WTC11 (cell line): ENCODE measurements around the gene MACROD2.

Experiments
- ATF3 ChIP-seq: sonication (generic); formaldehyde crosslinking; conservative IDR thresholded peaks from 2 replicates; pipeline ENCODE4 v1.8.1; 2022; ENCODE audit warnings: mild to moderate bottlenecking, missing genetic modification reagents
- CREB1 ChIP-seq: sonication (generic); formaldehyde crosslinking; IDR thresholded peaks from 2 replicates; pipeline ENCODE4 v1.8.0; 2023; ENCODE audit warnings: mild to moderate bottlenecking, missing genetic modification reagents
- CTCF ChIP-seq: fragments of 200-600 bp; IDR thresholded peaks from 2 replicates; pipeline ENCODE4 v1.8.0; 2022; ENCODE audit warnings: antibody characterized with exemption
- E2F5 ChIP-seq: sonication (generic); formaldehyde crosslinking; IDR thresholded peaks from 2 replicates; pipeline ENCODE4 v1.8.1; 2022; ENCODE audit warnings: mild to moderate bottlenecking, moderate library complexity, missing genetic modification reagents
- EMX1 ChIP-seq: fragments of 250-450 bp; sonication (Bioruptor Pico); IDR thresholded peaks from 2 replicates; pipeline ENCODE4 v1.8.0; 2021; ENCODE audit warnings: mild to moderate bottlenecking
- NR2C2 ChIP-seq: sonication (generic); formaldehyde crosslinking; IDR thresholded peaks from 2 replicates; pipeline ENCODE4 v1.8.0; 2022; ENCODE audit warnings: mild to moderate bottlenecking, missing genetic modification reagents
- TEAD4 ChIP-seq: sonication (generic); formaldehyde crosslinking; IDR thresholded peaks from 2 replicates; pipeline ENCODE4 v1.8.0; 2022; ENCODE audit warnings: mild to moderate bottlenecking, missing genetic modification reagents
- ZNF232 ChIP-seq: sonication (generic); formaldehyde crosslinking; IDR thresholded peaks from 2 replicates; pipeline ENCODE4 v1.8.0; 2022; ENCODE audit warnings: mild to moderate bottlenecking, missing genetic modification reagents

- TF ChIP-seq CTCF (no peak), E2F5 (CRISPR knock-in tag) (no peak), ZNF232 (CRISPR knock-in tag) (no peak), EMX1 (CRISPR knock-in tag) (no peak), TEAD4 (CRISPR knock-in tag) (no peak), CREB1 (CRISPR knock-in tag) (no peak), NR2C2 (CRISPR knock-in tag) (no peak), ATF3 (CRISPR knock-in tag) (no peak)
These were observed 702.8 kb downstream of the MACROD2 start for GRCh38 chr20:14698125-14698524.
